Stimulated activated CD4-positive, alpha-beta T cell treated with anti-CD3 and anti-CD28 coated beads, Interleukin-15, amount 100 ng/mL, for 48 hours (primary cell): ENCODE measurements around the gene LGALS4.
"Not testable (repeated sequence)": the region's sequence is repeated elsewhere in the genome, so short reads cannot be mapped to it uniquely, and the experiment has no call there.

Experiments used
- DNase-seq, 2 donors: peaks; one replicate each; pipeline ENCODE4 v3.0.0-alpha.2; 2020; ENCODE audit warnings: low read depth in 2 of 2

The LGALS4 gene

GRCh38 chr19:38842439-38843174, 29.9 kb upstream of the LGALS4 start:
- peak; percentile 38 to 47 for DNase-seq

GRCh38 chr19:38841787-38842438, 29.2 kb upstream of the LGALS4 start:
- no peak for DNase-seq

- DNase-seq: no peak
Measured at GRCh38 chr19:38841180-38841766, 28.5 kb upstream of the LGALS4 start.

GRCh38 chr19:38840583-38840968, 27.8 kb upstream of the LGALS4 start:
- no peak for DNase-seq

- no peak for DNase-seq
Measured at GRCh38 chr19:38839816-38840582, 27.3 kb upstream of the LGALS4 start.

- DNase-seq: no peak
Measured at GRCh38 chr19:38838986-38839761, 26.4 kb upstream of the LGALS4 start.

GRCh38 chr19:38838208-38838985, 25.7 kb upstream of the LGALS4 start:
- peak; percentile 62 to 67 for DNase-seq

- DNase-seq: no peak
Measured at GRCh38 chr19:38837656-38838121, 24.9 kb upstream of the LGALS4 start.

- DNase-seq: no peak
Measured at GRCh38 chr19:38836983-38837626, 24.4 kb upstream of the LGALS4 start.

- DNase-seq: no peak
Measured at GRCh38 chr19:38836159-38836982, 23.6 kb upstream of the LGALS4 start.

GRCh38 chr19:38834590-38834989, 21.8 kb upstream of the LGALS4 start:
- no peak for DNase-seq

- no peak for DNase-seq
Measured at GRCh38 chr19:38834104-38834490, 21.4 kb upstream of the LGALS4 start.

GRCh38 chr19:38833092-38833425, 20.3 kb upstream of the LGALS4 start:
- DNase-seq: no peak

GRCh38 chr19:38831142-38831605, 18.4 kb upstream of the LGALS4 start:
- no peak for DNase-seq

- DNase-seq: no peak
Measured at GRCh38 chr19:38830039-38830733, 17.4 kb upstream of the LGALS4 start.

GRCh38 chr19:38829203-38829602, 16.5 kb upstream of the LGALS4 start:
- not testable (repeated sequence) for DNase-seq

GRCh38 chr19:38826856-38827551, 14.3 kb upstream of the LGALS4 start:
- no peak for DNase-seq

GRCh38 chr19:38825936-38826335, 13.2 kb upstream of the LGALS4 start:
- not testable (repeated sequence) for DNase-seq
